Epidermal melanocyte (primary cell): ENCODE results near the gene WFDC6.

Source experiments
- DNase-seq: peaks from one replicate; pipeline ENCODE4 v3.0.0; 2011; ENCODE audit warnings: low spot score; ENCODE audit not compliant: insufficient read length

The WFDC6 gene

DNA sequence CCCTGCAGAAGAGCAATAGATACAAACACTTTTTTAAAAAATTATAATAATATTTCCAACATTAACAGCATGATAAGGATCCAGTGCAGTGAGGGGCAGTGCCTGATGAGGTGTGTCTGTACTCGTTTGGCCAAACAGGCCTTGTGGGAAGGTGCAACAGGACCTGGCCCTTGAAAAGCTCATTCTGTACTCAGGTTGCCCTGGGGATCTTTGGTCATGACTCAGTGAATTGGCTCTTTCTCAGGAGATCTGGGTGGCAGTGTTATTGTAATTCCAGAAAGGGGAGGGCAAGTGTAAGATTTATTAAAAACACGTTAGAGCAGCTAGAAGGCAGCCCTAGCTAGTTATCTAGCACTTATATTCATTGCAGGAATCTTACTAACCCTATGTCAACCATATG, 21.0 kb downstream of the WFDC6 start:
- no peak for DNase-seq

DNA sequence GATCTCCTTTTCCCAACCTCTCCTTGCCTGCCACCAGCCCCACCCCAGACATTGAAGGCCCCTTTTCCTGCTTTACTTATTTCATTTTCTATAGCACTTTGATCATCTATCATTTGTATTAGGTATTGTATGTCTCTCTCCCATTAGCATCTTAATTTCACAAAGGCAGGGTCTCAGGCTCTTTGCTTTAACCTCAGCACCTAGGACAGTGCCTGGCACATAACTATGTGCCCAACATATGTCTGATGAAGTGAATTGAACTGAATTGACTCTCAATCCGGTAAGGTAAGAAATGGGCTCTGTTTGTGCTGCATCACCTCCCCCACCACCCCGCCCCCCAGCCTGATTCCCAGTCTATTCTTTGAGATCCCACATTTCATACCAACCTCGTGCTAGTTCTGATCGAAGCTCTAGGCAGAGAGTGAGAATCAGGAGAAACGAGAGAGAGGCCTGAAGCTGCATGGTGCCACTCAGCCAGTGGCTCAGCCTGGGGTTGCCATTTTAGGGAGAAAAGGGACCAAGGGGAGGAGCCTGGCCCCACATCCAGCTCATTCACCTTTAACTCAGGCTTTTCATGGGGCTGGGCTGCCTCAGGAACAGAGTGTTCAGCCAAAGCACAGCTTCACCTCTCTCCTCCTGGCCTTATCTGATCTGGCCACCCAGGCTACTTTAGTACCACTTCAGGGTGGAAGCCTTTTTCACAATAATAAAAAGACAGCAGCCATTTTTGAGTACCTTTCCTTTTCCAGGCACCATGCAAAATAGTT, 24.0 kb downstream of the WFDC6 start, which contains the start of gene SPINT3:
Gene SPINT3 (minus strand): TSS at position 476 of the 767 bp plus-strand sequence. CDS start 14 bp downstream, at position 462.
- no peak for DNase-seq

DNA sequence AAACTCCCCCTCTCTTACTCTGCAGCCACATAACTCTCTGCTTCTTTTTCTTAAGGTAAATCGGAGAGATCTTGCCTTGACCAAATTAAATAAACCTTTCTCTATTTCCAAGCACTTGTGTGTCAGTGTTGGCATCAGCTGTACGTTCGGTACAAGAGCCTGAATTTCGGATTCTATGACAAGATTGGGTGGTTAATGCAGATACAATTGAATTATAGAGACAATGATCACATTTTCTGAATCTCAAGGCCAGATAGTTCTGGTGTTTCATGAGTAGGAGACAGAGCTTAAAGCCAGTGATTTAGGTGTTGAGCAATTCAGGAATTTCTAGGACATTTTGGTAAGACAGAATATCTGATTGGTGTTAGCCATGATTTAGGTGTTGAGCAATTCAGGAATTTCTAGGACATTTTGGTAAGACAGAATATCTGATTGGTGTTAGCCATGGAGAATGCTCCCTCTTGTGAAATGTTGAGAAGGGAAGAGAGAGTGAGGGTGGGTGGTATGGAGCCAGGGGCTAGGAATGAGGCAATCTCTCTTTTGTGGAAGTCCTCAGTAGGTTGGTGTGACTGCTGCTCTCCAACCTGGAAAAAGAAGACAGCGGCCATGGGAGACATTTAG, 28.9 kb downstream of the WFDC6 start:
- no peak for DNase-seq

DNA sequence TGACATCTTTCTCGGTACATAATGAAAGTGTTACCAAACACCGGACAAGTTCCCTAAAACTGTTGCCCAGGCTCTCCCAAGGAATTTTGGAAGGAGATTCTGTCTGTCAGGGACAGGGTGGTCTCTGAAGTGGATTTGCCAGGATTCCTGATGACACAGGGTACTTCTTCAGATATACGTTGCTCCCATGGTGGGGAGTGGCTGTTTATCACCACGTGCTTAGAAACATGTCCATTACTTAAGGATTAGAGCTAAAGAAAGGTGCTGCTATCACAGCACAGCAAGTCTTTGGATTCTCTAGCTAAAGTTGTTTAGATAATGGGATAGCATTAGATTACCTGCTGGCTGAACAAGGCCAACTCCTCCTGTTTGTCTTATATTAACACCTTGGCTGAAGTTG, 30.2 kb downstream of the WFDC6 start:
- DNase-seq, result no peak

DNA sequence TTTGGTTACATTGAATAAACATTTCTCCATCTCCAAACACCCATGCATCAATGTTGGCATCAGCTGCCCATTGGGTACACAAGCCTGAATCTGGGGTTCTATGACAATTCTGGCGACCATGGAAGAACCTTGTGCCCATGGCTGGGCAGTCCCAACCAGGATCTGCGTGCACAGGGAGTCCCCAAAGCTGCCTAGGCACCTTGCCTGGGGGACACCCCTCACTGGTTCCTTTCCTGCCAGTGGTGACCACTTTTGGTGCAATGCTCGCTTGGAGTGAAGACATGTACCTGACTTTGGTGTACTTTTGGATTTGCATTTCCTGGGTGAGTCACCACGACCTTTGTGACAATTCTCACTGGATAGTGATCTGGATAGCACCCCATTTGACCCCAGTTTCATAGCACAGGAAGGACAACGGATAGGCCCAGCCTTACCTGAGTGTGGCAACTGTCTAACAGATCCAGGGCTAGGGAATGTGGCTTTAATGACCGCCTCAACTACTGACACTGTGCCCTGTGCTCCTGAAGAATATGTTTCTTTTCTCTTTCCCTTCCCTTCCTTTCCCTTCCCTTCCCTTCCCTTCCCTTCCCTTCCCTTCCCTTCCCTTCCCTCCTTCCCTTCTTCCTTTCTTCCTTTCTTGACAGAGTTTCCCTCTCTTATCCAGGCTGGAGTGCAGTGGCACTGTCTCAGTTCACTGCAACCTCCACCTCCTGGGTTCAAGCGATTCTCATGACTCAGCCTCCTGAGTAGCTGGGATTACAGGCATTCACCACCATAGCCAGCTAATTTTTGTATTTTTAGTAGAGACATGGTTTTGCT, 31.0 kb downstream of the WFDC6 start:
- DNase-seq, result no peak

DNA sequence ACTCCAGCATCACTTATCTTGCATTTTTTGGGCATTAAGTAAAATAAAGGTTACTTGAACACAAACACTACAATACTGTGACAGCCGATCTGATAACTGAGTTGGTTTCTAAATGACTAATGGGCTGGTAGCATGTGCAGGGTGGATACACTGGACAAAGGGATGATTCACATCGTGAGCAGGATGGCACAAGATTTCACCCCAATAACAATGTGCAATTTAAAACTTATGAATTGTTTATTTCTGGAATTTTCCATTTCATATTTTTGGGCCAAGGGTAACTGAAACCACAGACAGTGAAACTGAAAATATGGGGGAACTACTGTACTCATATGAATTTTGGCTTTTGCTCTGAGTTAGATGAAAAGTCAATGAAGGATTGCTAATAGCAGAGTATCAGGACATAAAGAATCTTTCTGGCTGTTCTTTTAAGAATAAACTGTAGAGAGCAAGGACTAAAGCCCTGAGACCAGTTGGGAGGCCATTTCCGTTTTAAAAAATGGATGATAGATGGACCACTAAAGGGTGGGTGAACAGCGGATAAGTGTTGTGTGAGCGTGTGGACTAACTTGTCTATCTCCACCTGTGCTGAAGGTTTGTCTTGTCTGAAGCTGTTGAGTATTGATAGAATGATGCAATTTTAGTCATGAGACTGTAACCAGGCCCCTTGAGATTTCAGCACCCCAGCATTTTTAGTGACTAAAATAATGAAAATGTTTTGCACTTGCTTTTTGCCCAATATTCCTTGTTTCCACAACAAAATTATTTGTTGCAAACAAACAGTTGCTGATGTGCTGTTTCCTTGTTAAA, 32.1 kb downstream of the WFDC6 start:
- no peak for DNase-seq

DNA sequence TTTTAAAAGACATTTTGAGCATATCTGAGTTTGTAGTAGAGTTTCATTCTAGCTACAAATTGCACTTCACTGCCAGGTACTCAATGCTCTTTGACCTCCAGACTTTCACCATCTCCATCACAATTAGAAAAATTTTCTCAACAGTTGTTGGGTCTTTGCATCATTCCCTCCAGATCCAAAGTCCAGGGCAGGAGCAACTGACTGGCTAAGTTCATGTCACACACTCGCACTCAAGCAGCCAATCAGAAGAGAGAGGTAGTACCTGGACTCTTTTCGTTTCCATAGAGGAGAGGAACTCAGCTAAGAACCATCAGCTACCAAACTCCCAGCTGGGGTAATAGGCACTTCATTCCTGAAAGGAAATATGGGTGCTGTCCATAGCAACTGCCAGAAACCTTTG, 32.9 kb downstream of the WFDC6 start:
- no peak for DNase-seq

DNA sequence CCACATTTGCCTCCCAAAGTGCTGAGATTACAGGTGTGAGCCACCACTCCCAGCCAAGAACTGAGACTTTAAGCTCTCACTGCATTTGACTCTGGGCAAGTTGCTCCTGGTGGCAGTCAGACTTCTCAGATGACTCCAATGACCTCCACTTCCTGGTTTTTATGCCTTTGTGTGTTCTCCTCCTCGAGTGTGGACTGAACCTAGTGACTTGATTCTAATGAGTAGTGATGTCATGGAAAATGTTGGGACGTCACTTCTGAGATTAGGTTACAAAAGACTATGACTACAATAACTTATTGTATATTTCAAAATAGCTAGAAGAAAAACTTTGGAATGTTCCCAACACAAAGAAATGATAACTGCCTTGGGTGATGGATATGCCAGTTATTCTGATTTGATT, 35.9 kb downstream of the WFDC6 start:
- DNase-seq, result no peak

DNA sequence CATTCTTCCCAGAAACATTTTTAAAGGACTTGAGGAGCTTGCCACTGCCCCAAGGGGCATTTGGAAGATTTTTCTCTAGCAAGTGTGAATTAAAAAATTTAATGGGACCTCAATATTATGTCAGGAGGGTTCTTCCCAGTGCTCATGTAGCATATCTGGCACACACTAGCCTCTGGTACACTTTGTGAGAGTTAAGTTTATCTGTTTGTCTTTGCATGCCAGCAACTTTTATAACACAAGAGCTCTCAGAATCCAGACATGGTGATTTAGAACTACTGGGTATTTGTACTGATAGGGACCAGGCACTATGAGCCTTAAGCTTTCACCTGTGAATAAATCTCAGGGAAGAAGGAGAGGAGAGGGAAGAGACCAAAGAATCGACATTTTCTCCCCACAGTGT, 36.7 kb downstream of the WFDC6 start:
- no peak for DNase-seq

DNA sequence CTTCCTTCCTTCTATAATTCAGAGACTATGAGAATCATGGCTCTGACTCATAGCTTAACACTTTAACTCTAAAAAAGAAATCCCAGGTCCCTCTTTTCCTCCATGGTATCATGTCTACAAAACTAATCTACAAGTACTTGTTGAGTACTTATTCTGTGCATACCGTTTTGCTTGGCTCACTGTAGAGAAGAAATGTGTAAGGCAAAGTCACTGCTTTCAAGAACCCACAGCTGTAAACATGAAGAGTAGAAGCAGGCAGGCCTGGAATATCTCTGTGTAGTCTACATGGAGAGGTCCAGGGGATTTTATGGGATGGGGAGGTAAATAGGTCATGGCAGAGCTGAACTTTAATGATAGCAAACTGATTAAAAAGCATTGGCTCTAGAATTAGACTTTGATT, 37.7 kb downstream of the WFDC6 start:
- no peak for DNase-seq

DNA sequence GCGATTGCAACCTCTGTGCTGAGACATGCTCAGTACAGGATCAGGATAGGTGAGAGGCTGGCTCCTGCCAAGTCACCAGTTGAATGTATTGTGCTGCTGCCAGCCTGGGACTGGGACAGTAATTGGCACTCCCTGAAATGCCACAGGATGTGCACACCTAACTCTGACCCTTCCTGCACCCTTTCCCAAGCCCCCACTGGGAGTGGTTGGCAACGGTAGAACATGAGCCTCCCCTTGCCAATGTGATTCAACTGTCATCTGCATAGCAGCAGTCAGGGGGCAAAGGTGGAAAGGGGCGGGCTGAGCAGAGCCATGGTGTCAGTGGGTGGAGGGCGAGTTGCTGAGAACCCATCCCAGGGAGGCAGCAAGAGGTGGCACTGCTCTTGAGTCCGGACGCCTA, 39.3 kb downstream of the WFDC6 start:
- DNase-seq, result no peak

DNA sequence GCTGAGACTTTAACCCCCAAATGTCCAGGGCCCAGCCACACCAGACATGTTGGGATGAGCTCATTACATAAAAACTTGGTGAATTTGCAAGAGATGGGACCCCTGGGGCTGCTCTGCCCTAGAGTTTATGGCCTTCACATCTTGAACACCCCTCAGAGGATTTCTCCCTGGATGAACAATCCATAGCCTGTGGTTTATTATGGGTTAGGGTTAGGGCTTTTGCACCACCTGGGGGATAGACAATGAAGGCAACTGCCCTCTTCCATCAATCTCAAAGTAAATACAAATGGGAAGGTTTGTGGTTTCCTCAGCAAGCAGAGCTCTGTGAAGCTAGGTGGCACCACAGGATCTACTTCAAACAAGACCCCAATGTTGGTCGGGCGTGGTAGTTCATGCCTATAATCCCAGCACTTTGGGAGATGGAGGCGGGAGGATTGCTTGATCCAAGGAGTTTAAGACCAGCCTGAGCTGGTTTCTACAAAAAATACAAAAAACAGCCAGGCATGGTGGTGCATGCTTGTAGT, 41.2 kb downstream of the WFDC6 start:
- no peak for DNase-seq

DNA sequence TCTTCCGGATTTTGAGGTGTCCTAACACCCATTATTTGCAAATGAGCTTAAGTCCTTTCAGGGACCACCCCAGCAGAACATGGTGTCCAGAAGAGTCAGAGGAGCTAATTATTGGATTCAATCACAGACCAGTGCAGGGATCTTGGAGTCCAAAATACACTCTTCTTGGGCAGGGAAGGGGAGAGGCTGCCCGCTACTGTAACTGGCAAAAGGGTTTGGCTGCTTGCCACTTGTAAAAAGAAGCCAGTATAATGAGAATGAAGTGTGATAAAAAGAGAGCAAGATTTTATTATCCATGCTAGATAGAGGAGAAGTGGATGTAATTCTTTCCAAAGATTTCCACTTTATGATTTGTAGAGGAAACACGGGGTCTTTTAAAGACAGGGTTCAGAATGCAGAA, 43.1 kb downstream of the WFDC6 start:
- DNase-seq, result no peak

DNA sequence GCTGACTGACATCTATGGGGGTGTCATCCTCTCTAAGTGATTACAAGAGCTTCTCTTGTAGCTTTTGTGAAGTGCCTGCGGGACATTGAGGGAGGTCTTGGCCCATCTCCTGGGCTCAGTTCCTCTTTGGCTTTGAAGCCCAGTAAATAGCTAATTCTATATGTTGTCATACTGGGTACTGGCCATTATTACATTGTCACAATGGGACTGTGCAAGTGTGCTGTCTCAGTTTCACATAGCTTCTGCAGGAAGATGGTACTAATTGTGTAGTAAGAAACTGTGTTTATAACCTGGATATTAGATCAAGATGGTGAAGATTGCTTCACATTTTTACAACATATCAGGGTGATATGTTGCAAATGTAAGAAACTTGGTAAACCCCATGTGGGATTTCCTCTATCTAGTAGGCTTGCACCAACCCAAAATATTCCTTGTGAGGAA, 43.8 kb downstream of the WFDC6 start:
- DNase-seq, result no peak

DNA sequence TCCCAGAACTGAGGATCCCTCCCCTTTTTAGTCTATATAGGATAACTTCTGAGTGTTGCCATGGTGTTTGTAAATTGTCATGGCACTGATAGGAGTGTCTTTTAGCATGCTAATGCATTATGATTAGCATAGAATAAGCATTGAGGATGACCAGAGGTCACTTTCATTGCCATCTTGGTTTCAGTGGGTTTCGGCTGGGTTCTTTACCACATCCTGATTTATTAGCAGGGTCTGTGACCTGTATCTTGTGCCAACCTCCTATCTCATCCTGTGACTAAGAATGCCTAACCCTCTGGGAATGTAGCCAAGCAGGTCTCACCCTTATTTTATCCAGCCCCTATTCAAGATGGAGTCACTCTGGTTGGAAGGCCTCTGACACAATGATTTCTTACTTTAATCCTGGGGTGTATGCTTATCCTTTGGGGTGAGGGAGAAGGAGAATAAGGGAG, 50.2 kb downstream of the WFDC6 start:
- no peak for DNase-seq

DNA sequence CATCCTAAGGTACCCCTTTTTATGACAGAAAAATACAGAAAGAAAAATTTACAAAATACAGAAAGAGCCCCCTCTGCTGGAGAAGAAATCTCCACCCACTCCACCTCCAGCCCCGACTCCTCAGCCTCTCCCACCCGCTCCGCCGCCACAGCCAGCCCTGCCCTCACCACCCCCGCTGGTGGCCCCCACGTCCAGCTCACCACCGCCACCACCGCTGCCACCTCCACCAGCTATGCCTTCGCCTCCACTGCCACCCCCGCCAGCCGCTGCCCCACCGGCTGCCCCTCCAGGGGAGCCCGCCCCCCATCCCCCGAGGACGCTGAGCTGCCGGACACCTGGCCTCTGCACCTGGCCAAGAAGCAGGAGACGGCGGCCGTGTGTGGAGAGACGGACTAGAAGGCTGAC, 52.0 kb downstream of the WFDC6 start:
- DNase-seq, result no peak

DNA sequence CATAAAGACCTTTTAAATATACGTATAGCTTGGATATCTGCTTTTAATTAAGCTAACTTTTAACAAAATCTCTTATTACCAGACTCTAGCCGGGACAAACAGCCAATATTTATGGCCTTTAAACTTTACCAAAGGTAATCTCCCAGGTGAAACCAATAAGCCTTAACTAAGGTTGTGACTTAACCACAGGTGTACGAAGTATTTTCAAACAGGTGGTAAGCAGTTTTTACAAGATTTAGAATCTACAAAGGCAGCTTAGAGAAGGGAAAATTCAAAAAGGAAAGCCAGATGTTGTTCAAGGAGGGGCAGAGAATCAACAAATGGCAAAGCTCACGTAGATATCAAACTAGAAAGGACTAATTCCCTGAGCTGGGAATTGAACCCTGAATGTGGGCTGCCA, 53.9 kb downstream of the WFDC6 start:
- no peak for DNase-seq

DNA sequence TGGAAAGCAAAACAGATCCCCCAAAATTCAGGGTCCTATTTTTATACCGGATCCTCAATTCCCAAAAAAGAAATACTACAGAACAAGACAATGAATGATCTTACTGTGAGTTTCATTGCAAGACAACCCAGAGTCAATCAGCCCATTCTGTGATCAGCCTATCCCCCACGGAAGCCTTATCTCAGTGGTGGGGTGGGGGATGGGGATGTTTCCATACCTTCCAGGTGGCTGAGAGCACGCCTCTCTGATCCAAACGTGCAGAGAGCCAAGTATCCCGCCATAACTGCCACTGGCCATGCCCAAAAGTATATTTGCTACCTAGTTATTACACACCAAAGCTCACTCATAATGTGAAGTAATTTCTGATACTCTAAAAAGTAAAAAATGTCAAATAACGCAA, 54.6 kb downstream of the WFDC6 start:
- DNase-seq, result no peak
